Urothelium cell line (cell line): ENCODE results near the gene MAP3K13.
"Not testable (repeated sequence)": the region's sequence is repeated elsewhere in the genome, so short reads cannot be mapped to it uniquely, and the experiment has no call there.

Source experiments
- DNase-seq: peaks from one replicate; pipeline ENCODE4 v3.0.0; 2011; ENCODE audit warnings: low spot score, mixed read lengths
- FAIRE-seq: peaks from 2 replicates; lab custom pipeline; 2011; peaks lifted over from hg19 to GRCh38; lab: Jason Lieb, UNC

Gene MAP3K13

GRCh38 chr3:185387646-185388045 is 24.7 kb downstream of the MAP3K13 start:
- DNase-seq, result no peak
- FAIRE-seq, result no peak

DNA sequence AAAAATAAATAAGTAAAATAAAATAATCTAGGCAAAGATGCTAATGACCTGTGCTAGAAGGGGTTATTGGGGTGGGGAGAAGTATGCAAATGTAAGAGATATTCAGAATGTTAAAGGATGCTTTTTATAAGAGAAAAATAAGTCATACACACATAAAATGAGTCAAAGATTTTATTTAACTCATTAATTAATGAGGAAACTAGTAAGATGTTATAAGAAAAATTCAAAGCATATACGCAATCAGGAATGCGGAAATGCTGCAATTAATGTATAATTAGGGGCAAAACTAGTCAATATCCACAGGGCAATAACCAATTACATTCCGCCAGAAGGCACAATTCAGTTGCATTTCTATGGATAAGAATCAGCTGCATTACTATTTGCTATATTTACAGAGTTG is 30.1 kb downstream of the MAP3K13 start:
- FAIRE-seq, result no peak
- DNase-seq, result no peak

GRCh38 chr3:185397676-185398075 is 34.7 kb downstream of the MAP3K13 start:
- no peak for FAIRE-seq
- no peak for DNase-seq

DNA sequence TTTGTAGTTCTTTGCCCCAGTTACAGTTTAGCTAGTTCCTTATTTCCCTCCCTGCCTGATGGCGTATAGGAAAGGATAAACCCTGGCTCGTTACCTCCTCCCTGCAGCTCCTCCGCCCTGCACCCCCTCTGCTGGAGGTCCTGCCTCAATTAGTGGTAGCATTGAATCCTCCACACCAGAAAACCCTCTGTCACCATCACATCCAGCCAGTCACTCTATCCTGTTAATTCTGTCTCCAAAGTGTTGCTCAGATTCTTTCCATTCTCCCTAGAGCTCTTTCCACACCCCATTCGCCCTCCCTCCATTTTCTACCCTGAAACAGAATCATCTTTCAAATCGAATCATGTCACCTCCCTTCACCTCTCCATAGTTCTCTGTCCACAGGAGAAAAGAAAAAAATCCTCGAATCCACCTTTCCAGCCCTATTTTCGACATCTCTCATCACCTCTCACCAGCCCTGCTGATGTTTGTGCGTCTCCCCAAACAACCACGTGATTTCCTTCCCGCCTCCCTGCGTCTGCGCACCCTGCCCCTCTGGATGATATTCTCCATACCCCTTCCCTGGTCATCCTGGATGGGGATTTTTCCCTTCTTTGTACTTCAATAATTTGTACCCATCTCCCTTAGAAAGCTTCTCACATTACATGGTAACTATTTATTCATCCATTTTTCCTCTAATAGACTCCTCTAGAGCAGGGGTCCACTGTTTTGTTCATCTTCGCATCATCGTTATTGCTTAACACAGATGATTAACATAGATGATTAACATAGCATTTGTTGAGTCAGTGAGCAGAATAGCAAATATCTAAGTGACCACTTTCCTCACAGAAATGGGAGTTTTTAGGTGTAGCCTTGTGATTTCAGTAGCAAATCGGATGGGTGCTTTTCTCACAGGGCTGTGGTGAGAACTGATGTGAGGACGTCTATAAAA is 37.1 kb downstream of the MAP3K13 start:
- DNase-seq (no peak), FAIRE-seq (peak; percentile 13)

DNA sequence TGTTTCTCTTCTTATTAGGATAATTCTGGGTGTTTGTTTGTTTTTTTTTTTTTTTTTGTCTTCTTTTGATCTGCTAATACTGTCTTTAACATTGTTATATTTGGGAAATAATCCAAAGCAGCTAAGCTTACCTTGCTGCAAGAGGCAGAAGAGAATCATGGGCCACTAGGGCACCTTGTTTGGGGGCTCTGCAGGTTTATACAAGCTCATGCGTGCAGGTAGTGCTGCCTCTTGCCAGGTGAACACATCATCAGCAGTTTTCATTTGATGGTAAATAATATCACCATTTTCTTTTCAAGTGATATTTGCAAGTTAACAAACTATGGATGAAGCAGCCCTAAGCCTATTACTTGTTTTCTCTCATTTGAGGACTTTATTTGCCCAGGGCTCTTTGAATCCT is 37.9 kb downstream of the MAP3K13 start:
- DNase-seq, result no peak
- FAIRE-seq, result no peak

GRCh38 chr3:185401319-185401955 is 38.5 kb downstream of the MAP3K13 start:
- DNase-seq, result no peak
- FAIRE-seq, result no peak

- no peak for DNase-seq
- FAIRE-seq, result no peak
Measured at GRCh38 chr3:185402561-185402960, 39.6 kb downstream of the MAP3K13 start.

DNA sequence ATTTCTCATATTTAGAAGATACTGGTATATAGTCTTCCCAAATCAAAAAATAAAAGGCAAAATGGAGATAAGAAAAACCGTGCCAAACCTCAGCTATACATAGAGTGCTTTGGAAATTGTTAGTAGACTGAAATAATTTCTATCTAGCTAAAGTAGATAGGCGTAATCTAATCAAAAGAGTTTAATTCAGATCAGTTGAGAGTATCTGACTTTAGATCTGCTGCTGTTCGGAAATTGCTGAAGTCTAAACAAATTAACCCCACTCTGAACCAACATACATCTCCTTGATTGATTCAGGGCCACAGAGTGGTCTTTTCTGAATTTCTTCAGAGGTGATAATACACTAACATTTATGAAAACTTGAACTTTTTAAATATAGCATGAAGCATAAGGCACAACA is 40.1 kb downstream of the MAP3K13 start:
- no peak for DNase-seq
- no peak for FAIRE-seq

GRCh38 chr3:185405243-185405642 is 42.3 kb downstream of the MAP3K13 start:
- DNase-seq, result no peak
- FAIRE-seq, result no peak

DNA sequence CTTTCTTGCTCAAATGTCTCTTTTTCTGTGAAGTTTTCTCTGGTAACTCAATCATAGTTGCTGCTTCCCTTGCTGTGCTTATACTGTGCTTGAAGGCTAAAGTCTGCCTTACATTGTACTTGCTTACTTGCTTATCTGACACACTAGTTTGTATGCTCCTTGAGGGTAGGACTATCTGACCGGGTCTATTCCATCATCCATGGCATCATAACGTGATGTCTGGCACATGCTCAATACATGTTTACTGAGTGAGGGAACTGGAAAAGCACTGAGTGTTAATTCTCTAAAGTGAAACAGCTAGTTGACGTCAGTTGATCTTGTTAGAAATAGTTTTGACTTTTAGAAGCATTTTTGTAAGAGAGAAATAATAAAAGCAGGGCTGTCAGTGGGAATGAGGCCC is 42.7 kb downstream of the MAP3K13 start:
- DNase-seq, result no peak
- peak; percentile 95 for FAIRE-seq

DNA sequence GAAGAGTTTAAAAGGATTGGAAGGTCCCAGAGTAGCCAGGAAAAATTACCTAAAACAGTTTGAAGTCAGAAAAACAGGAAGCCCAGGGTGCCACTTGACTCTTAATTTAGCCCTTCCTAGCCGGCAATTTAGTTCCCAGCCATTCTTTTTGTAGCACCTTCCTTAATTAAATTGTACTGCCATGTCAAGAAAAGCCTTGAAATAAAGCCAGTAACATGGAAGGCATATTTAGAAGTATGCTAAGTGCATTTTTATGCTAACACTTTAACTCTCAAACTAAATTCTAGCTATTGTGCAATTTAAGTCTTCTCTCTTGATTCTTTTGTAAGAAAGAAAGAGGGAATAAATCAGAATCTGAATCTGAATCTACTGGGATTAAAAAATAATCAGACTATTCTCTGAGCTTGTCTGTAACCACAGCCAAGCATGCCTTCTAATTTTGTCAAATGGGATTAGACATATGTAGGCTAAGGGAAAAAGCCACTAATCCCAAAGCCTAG is 43.2 kb downstream of the MAP3K13 start:
- no peak for DNase-seq
- no peak for FAIRE-seq

DNA sequence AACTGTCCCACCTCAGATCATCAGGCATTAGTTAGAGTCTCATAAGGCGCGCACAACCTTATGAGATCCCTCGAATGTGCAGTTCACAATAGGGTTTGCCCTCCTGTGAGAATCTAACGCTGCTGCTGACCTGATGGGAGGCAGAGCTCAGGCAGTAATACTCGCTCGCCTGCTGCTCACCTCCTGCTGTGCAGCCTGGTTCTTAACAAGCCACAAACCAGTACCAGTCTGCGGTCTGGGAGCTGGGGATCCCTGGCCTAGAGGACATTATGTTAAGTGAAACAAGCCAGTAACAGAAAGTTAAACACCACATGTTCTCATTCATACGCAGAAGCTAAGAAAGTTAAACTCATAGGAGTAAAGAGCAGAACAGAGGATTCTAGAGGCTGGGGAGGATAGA is 47.0 kb downstream of the MAP3K13 start:
- DNase-seq, result no peak
- no peak for FAIRE-seq

GRCh38 chr3:185411133-185411532 is 48.2 kb downstream of the MAP3K13 start:
- DNase-seq (no peak), FAIRE-seq (no peak)

DNA sequence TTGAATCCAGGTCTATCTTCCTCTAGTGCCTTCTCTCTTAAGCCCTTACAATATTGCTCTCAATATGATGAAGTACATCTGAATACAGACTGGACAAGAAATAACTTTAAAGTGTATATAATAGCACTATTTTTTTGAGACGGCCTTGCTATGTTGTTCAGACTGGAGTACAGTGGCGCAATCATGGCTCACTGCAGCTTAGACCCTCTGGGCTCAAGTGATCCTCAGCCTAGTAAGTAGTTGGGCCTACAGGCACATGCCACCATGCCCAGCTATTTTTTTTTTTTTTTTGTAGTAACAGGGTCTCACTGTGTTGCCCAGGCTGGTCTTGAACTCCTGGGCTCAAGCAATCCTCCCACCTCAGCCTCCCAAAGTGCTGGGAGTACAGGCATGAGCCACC is 53.6 kb downstream of the MAP3K13 start:
- DNase-seq (no peak), FAIRE-seq (no peak)

GRCh38 chr3:185418561-185418977 is 55.6 kb downstream of the MAP3K13 start:
- DNase-seq, FAIRE-seq: not testable (repeated sequence)

- FAIRE-seq, result no peak
Measured at GRCh38 chr3:185420762-185421161, 57.8 kb downstream of the MAP3K13 start.

DNA sequence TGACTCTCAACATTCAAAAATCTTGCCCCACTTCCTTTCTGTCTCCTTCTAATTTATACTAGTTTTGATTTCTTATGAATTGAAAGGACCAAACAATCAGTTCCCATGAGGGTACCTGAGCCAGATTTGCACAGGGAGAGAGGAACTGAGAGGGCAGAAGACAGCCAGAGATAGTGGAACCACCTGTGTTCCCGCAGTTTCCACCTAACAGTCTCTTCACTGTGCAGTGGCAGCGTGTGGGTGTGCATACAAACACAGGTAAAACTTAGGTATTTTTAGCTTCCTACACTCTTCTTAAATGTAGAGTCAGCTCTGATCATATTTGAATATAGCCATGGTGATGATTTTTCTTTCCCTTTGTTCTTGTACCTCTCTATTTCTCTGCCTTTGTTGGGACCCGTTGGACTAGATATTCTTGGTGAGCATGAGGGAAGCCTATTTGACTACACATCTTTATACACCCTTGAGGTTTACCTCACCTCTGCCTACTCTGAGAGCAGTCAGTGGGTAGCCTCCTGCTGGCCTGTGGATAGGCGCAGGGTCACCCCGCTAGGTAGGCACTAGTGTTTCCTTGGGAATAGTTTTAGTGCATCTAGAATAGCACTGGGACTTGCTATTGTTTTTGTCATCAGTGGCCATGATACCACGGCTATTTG is 58.8 kb downstream of the MAP3K13 start:
- FAIRE-seq (no peak), DNase-seq (no peak)

More at GRCh38 chr3:185420762-185421161, 57.8 kb downstream of the MAP3K13 start:
- no peak for DNase-seq

DNA sequence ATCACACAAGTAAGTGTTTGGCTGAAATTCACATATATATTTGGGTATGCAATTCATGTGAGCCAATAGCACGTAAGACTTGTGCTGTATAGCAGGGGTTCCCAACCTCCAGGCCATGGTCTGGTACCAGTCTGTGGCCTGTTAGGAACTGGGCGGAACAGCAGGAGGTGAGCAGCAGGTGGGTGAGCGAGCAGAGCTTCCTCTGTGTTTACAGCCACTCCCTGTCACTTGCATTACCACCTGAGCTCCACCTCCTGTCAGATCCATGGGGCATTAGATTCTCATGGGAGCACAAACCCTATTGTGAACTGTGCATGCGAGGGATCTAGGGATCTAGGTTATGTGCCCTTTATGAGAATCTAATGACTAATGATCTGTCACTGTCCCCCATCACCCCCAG is 59.7 kb downstream of the MAP3K13 start:
- no peak for FAIRE-seq

DNA sequence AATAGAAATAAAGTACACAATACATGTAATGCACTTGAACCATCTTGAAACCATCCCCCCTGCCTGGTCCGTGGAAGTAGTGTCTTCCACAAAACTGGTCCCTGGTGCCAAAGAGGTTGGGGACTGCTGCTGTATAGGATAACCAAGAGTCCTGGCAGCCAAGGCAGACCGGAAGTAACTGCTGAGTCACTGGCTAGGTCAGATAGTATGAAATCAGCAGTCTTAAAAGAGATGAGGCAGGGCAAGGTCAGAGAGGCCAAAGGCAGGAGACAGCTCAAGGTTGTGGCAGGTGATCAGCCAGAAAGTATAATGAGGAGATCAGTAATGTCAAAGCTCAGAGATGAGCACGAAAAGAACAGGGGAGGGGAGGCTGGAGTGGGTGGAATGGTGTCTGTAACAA is 60.2 kb downstream of the MAP3K13 start:
- DNase-seq (peak; percentile 37), FAIRE-seq (no peak)

More for the DNA sequence above, 59.7 kb downstream of the MAP3K13 start:
- DNase-seq, result no peak

DNA sequence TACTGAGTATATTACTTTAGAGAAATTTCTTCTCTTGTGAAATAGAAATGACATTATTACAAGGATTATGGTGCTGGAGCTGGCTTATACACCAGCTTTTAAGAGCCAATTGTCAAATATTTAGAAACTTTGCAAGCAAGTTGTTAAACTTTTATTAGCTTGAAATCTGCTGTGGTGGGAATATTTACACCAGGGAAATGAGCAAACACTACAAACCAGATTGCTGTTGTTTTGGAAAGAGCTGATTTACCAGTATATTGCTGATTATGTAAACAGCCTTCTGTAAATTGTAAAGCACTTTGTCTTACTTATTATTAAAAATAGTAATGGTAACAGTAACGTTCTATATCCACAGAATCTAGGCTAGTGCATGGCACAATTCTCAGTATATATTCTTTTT is 61.5 kb downstream of the MAP3K13 start:
- FAIRE-seq (no peak), DNase-seq (no peak)

DNA sequence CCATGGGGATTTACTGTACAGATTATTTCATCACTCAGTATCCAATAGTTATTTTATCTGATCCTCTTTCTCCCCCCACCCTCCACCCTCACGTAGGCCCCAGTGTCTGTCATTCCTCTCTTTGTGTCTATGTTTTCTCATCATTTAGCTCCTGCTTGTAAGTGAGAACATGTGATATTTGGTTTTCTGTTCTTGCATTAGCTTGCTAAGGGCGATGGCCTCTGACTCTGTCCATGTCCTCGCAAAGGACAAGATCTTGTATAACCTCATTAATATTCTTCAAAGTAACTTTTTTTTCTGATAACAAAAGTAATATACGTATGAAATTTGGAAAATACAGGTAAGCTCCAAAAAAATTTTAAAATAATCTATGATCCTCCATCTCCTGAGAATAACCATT is 67.4 kb downstream of the MAP3K13 start:
- FAIRE-seq (no peak), DNase-seq (no peak)
